GM12873 (cell line): ENCODE results near the gene BIRC7.
A peak's percentile ranks its signal among the peaks of the same experiment; 100 is the strongest.

Experiments used
- TF ChIP-seq, protein P1 (sequence below): IDR thresholded peaks from 2 replicates; pipeline ENCODE4 v1.5.1; 2012; ENCODE audit warnings: low read depth, mild to moderate bottlenecking, moderate library complexity, low read length, control low read depth; ENCODE audit not compliant: insufficient read depth; ENCODE audit errors: missing control alignments

Gene BIRC7, protein sequence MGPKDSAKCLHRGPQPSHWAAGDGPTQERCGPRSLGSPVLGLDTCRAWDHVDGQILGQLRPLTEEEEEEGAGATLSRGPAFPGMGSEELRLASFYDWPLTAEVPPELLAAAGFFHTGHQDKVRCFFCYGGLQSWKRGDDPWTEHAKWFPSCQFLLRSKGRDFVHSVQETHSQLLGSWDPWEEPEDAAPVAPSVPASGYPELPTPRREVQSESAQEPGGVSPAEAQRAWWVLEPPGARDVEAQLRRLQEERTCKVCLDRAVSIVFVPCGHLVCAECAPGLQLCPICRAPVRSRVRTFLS

DNA sequence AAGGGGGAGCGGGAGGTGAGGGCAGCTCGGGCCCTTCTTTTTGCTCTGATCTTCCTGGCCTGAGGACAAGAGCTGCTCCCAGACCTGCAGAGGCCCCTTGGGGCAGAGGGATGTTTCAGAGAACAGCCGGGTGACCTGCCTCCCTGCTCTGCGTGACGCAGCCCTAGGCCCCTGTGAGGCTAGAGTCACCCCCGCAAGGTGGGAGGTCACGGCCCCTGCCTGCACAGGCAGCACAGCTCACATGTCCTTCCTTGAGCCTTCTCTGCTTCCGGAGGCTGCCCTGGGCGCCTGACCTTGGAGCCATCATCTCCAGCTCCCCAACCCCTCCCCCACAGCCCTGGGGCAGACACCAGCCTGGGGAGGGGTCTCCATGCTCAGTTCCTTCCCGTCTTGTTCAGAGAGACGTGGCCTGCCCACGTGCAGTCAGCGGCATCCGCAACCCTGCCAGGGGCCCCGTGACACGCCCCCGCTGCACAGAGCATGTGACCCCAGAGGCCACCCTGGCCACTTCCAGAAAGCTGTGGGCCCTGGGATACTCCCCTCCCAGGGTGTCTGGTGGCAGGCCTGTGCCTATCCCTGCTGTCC lies at the start of gene BIRC7:
Gene BIRC7, plus strand, starts transcription at position 507 of the 585 bp plus-strand sequence. CDS start 192 bp downstream, outside the sequence.
- TF ChIP-seq, protein P1, sequence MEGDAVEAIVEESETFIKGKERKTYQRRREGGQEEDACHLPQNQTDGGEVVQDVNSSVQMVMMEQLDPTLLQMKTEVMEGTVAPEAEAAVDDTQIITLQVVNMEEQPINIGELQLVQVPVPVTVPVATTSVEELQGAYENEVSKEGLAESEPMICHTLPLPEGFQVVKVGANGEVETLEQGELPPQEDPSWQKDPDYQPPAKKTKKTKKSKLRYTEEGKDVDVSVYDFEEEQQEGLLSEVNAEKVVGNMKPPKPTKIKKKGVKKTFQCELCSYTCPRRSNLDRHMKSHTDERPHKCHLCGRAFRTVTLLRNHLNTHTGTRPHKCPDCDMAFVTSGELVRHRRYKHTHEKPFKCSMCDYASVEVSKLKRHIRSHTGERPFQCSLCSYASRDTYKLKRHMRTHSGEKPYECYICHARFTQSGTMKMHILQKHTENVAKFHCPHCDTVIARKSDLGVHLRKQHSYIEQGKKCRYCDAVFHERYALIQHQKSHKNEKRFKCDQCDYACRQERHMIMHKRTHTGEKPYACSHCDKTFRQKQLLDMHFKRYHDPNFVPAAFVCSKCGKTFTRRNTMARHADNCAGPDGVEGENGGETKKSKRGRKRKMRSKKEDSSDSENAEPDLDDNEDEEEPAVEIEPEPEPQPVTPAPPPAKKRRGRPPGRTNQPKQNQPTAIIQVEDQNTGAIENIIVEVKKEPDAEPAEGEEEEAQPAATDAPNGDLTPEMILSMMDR: no peak

DNA sequence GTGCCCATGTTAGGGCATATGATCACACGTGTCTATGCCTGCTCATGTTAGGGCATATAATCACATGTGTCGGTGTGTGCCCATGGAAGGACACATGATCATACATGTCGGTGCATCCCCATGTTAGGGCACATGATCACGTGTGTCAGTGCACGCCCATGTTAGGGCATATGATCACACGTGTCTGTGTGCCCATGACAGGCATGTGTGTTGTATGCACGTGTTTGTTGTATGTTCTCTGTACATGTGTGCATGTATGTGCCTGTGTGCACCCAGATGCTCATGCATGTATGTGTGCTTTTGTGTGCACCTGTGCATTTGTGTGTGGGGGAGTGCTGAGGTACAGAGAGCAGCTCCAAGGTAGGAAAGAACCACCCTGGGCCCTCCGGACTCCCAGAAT lies 49.6 kb upstream of the BIRC7 start:
- TF ChIP-seq, protein P1: no peak

DNA sequence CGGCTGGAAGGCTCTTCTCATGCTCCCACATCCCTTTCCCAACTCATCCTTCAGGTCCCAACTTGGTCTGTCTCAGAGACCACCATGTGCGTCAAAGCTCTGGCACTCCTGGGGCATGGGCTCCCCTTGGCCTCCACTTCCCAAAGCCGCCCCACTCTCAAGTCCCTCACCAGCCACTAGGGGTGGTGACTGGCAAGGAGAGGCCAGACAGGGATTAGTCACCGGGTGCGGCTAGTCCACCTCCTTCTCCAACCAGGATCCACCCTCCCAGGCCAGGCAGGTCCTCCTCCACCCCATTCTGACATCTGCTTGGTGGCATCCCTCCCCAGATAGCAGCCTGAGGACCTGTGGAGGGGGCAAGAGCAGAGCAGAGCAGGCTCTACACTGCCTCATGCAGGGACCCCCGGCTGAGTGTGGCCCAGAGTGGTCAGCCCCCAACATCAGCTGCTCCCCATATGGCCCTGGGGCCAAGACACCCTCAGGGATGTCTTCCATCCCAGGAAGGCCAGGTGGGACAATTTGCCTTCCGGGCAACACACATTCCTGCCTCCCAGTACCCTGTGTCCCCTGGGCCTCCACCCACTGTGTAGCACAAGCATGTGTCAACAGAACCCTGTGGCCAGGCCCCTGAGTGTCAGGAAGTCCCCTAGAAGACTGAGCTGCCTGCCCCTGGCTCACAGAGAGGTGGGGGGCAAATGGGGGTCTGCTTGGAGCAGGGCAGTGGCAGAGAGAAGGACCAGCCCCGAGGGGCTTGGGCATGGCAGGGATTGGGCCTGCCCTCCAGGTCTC lies 49.0 kb upstream of the BIRC7 start:
- TF ChIP-seq, protein P1: peak; percentile 23

DNA sequence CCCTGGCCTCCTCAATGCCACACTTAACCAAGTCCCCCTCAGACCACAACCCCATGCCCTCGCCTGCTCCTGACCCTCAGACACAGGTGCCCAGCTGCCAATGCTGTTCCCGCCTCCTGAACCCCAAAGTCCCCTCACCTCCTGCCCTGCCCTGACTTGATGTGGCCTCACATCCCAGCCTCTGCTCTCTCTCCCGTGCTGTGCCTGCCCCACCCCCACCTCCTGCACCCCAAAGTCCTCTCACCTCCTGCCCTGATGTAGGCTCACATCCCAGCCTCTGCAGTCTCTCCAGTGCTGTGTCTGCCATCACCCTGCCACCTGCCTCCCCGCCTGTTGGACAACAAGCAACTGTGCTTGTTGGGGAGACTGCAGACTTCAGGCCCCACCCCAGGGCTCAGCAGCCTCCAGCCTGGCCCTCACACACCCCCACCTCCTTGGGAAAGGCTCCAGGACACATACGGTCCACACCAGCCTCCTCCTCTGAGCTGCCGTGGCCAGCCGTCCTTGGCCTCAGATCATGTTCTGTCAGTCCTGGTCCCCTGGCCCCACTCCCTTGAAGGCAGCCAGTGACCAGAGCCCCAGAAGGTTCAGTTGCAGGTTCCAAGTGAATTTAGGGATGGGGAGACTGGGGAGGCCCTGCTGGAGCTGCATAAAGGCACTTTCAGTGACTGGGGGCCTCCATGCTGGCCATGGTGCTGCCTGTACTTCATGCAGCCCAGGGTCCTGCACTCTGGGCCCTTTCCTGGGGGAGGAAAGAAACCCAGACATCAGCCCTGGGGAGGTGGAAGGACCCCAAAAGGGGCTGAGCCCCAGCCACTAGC lies 48.2 kb upstream of the BIRC7 start:
- TF ChIP-seq, protein P1: no peak

DNA sequence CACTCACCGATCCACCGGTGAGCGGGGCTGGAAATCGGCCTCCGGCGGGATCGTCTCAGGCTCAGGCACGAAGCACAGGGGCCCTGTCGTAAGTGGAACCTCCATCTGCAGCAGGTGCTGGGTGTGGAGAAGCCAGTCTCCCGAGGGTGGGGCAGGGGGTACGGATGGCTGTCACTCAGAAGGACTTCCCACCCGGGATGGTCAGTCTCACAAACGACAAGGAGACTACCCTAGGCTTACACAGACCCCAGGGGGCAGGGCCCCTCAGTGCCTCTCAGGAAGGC lies 47.6 kb upstream of the BIRC7 start:
- TF ChIP-seq, protein P1: no peak

DNA sequence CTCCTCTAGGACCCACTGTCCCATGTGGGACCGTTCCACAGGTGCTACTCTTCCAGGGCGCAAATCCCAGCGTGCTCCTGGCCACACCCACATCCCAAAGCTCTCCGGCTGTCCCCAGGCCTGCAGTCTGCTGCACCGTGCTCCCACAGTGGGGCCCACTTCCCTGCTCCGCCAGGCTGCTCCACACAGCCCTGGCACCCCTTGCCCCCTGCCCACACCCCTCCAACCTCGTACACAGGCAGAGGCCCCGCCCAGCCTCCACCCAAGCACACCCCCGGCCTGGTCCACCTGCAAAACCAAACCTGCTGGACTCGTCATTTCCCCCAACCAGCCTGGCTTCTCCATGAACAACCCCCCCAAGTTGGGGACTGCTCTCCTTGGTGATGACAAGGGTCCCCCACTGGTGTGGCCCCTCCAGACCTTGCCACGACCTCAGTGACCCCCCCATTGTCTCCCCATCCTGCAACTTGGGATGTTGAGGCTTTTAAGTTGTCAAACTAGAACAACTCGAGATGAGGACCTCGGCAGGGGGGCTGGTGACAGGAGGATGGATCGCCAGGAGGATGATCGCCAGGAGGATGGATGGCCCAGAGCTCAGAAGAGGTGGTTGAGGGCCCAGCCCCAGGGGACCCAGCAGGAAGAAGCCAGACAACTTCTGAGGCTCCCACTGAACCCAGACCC lies 46.9 kb upstream of the BIRC7 start:
- TF ChIP-seq, protein P1: no peak
